HG03064 (cell line): Measurements from ENCODE around the gene ARSK.

ENCODE experiments used
- ATAC-seq: cut with Tn5 transposase; IDR thresholded peaks from one replicate; pipeline ENCODE4 v1.9.1; 2021; ENCODE audit warnings: low read depth; ENCODE audit not compliant: unreplicated experiment

Gene ARSK

DNA sequence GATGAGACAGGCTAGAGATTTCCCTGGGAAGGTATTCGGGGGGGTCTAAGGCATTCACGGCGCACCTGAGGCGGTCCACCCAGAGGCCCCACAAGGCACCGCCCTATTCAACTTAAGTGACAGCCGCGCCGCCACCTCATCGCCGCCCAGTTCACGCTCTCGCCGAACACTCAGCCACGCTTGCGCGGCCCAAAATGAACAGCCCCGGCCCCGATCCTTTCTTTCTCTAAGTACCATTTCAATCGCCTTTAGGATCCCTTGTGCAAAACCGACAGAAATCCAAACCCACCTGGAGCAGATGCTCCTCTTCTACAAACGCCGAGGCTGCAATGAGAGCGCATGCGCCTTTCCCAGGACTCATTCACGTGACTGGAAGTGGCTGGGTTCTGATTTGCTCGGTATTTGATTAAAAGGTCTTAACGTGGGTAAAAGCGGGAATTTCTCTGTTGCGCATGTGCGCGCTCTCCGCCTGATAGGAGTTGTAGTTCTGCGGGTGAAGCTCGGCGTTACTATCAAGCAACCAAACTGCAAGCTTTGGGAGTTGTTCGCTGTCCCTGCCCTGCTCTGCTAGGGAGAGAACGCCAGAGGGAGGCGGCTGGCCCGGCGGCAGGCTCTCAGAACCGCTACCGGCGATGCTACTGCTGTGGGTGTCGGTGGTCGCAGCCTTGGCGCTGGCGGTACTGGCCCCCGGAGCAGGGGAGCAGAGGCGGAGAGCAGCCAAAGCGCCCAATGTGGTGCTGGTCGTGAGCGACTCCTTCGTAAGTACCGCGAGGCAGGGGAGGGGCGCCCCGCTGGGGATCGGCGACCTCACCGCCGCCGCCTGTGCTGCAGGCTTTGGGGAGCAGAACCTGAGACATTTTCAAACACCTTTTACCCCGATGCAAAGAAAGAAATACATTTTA, at the start of gene ARSK, which contains the start of gene SKIC3:
Gene ARSK, plus strand, starts transcription at position 455 of the 902 bp plus-strand sequence. Its CDS starts 178 bp downstream, at position 633.
Gene SKIC3, minus strand, starts transcription at position 331 of the 902 bp plus-strand sequence. CDS start 7,827 bp downstream, outside the sequence.
- ATAC-seq = peak; percentile 94

DNA sequence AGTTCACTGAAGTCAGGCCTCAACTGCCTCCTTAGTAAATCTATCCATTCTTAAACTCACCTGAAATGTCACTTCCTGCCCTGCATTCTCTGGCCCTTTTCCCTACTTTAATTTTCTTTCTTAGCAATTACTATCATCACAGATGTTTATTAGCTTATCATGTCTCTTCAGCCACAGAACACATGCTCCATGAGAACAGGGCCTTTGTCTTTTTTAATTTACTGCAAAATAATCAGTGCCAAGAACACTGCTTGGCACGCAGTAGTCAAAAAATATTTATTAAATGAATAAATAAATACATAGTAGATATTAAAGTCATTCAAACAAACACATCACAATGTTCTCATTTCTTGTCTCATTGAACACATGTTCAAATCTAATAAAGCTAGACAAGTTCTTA, 46.4 kb upstream of the ARSK start:
- no peak for ATAC-seq

GRCh38 chr5:95511606-95512005, 43.3 kb upstream of the ARSK start:
- no peak for ATAC-seq

GRCh38 chr5:95518417-95518816, 36.5 kb upstream of the ARSK start:
- no peak for ATAC-seq

- no peak for ATAC-seq
Observed at GRCh38 chr5:95519151-95519550, 35.8 kb upstream of the ARSK start.

DNA sequence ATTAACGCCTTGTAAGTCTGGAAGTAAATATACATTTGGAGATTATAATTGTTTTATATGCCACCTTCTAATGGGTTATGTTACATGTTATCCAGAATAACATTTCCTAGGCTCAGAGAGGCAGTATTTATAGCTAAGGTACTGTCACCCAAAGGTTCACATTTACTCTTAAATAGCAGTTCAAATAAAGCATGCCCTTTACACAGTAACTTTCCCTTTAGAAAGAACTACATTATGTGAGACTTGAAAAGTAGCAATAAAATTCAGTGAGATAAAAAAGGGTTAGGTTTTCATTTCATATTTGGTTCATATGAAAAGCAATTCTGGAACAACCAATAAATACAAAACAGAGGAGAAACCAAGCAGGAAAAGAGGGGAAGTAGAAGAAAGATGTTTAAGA, 35.2 kb upstream of the ARSK start:
- no peak for ATAC-seq

GRCh38 chr5:95520206-95520605, 34.7 kb upstream of the ARSK start:
- ATAC-seq = no peak

DNA sequence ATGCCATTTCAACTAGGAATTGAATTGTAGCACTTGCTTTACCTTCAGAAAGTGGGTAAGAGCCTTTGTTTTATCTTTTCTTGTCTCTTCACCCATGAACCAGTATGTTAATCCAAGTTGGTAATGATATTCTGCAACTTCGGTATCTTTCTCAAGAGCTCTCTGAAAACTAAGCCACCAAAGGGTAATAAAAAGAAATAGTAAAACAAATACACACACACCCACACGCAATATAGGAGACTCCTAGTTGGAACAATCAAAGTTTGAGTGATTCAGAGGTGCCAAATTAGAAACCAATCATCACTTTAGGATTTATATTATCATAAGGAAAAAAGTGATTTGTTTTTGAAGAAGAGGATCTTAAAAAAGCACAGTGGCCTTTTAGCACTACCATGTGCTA, 30.5 kb upstream of the ARSK start:
- ATAC-seq = no peak

DNA sequence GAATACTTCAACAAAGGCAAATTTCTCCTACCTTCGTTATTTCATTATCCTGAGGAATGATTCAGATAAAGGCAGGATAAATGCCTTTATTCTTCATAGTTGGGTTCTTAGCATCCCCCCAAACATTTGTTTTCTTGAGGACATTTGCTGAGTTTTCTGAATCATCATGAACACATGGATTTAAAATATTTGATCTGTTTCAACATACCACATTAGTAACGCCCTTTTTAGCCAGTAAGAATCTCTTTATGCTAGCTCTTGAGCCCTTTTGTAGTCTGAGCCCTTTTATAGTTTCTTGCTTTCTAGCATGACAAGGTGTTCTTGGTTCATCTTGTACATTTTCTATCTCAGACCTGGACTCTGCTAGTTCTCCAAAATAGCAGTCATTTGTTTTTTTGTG, 28.0 kb upstream of the ARSK start:
- no peak for ATAC-seq

GRCh38 chr5:95528565-95528964, 26.3 kb upstream of the ARSK start:
- ATAC-seq = no peak

DNA sequence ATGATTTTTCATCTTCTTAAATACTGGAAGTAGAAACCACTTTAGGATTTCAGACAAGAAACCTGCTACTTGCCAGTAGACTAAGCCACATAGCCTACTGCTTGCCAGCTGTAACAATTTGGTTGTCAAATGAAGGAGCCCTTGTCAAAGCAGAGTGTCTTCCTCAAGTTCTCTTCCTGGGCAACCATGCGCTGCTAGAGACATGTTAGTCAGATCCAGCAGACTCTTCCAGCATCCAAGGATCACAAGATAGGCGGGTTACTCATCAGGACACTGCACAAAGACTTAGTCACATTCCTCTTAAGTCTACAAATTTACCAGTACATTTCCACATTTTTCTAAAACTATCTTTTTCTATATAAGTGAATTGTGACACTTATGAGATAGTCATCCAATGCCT, 24.5 kb upstream of the ARSK start:
- ATAC-seq = no peak

DNA sequence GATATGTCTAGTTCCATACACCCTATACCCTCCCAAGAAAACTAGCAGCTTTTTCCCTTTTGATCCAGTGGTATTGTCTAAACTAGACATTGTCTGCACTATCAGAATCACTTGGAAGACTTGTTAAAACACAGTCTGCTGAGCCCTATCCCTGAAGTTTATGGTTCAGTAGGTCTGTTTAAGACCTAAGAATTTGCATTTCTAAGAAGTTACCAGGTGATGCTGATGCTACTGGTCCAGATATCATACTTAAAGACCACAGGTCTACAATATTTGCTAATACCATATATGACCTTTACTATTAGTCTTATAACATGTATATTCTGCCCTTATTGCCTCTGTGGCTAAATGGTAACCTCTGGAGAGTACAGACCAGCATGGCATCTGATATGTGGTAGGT, 23.4 kb upstream of the ARSK start:
- no peak for ATAC-seq

DNA sequence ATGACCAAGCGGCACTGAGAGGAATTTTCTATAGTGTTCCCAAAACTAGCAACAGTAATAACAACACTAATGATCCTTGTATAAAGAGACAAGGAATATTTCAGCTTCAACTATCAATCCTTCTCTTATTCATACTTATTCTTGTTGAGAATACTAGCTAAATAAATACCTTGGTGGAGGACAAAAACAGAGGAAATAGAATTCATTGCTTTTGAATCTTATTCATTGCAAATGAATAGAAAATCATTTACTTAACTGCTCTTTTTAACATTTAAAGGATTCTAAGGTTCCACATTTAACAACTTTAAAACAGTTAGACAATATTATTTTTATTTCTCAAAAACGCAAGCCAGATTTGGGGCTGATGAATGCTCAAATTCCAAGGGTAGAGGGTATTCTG, 22.5 kb upstream of the ARSK start:
- no peak for ATAC-seq

DNA sequence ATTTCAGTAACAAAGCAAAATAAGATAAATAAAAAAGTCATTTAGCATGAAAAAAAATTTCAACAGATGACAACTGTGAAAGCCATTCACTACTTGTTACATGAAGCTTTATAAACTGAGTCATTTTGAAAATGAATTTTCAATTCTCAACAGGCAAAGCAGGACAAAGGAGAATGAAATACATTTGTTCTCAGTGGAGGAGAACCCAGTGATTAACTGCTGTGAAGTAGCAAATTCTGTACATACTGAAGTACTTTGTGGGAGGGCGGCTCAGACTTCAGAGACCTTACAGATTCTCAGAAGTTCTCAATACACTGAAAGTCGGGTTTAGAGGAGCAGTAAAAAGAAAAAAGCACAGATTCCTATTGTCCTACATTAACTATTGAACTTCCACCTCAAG, 21.8 kb upstream of the ARSK start:
- no peak for ATAC-seq

DNA sequence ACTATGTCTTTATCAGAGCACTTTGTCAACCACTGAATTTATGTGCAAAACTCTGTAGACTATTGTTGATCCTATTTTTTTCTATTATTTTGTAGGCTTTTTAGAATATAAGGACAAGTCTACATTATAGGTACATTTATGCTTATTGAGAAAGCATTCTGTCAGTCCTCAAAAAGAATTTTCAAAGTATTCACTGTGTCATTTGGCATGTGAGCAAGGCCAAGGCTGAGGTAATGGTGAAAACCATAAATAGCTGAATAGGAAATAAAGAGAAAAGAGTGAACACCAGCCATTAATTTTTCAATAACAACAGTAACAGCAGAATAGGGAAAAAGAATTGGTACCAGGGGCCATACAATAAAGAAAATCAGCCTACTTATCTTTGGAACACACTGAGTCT, 21.1 kb upstream of the ARSK start:
- ATAC-seq = no peak

DNA sequence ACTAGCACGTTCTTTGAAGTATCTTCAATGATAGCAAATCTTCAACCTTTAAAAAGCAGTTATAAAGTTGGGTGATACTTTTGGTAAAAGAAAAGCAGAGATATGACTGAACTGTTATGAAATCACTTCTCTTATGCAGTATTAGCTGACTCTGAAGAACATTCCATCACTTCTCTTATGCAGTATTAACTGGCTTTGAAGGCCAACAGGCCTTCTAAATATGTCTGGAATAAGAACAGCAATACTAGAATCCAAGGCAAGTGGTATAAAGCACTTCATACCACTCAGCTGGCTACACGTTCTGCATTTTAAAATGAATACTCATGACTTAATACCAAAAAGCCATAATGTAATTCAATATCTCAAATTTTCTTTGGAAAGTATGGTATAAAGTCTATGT, 17.4 kb upstream of the ARSK start:
- no peak for ATAC-seq

GRCh38 chr5:95543017-95543705, 11.7 kb upstream of the ARSK start:
- no peak for ATAC-seq

GRCh38 chr5:95549030-95549429, 5.9 kb upstream of the ARSK start:
- no peak for ATAC-seq

DNA sequence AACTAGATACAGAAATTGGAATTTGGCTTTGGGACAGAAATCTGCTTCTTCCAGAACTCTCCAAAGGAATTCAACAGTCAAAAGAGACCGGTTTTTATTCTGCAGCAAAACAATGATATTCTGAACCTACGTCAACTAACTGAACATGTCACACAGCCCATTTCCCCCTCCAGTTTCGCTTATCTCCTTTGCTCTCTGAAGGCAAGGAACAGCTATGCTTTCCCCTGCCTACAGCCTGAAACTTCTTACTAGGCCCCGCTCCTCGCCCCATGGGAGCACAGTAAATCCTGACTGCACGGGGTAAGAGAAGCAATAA, 612 bp upstream of the ARSK start:
- peak; percentile 19 for ATAC-seq

GRCh38 chr5:95555553-95555952, 652 bp downstream of the ARSK start:
- no peak for ATAC-seq

DNA sequence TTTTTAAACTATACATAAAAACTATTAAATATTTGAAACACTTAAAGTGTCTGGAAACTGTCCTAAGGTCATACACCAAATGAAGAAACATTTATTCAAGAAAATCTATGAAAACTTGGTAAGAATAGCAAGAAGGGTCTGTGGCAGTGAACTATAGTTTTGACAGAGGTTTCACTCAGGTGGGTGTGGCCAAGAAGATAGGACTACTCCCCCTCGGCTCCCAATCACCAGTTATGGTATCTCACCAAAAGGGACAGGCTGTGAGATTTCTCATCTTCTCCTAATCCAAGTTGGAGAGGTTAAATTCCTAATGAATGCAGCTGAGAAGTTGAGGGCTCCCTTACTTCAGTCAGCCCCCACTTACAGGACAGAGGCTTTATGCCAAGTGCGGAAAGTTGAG, 2.9 kb downstream of the ARSK start:
- no peak for ATAC-seq

- no peak for ATAC-seq
Observed at GRCh38 chr5:95562282-95562681, 7.4 kb downstream of the ARSK start.
